Upper lobe of left lung (tissue), 4 donors: Measurements from ENCODE around the gene MRC2.

Source experiments
- POLR2A ChIP-seq, 4 donors: fragments of 450-650 bp; IDR thresholded peaks; one replicate each; pipeline ENCODE4 v1.5.1; 2016 to 2017; ENCODE audit warnings: antibody characterized with exemption in 4 of 4, mild to moderate bottlenecking in 2 of 4
- TF ChIP-seq, protein P1 (sequence below), 6 experiments: fragments of 450-650 bp in 4 of 6; fragments of 200-600 bp in 2 of 6; sonication (generic) in 2 of 6; IDR thresholded peaks; one replicate each; pipeline ENCODE4 v1.5.1; 2016 to 2019; ENCODE audit warnings: antibody characterized with exemption in 6 of 6

DNA sequence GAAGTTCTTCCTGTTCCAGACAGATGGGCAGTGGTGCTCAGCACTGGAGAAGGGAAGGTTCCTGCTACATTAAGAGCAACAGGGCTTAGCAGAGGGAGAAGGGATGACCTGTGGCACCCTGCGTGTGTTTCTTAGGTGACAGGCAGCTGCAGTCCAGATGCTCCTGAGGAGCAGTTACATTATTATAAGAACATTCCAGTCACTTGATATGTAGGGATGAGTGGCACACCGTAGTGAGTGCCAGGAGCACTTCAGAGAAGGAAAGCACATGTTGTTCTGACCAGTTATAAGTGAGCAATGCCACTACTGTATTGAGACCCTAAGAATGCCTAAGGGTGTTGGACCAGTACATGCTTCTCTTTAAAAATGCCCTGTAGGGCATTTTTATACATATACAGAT, 39.9 kb upstream of the MRC2 start:
- peak in 1 of 4 donors; percentile 13 for TF ChIP-seq POLR2A (IDR thresholded peaks at IDR 0.05)
- TF ChIP-seq, protein P1, sequence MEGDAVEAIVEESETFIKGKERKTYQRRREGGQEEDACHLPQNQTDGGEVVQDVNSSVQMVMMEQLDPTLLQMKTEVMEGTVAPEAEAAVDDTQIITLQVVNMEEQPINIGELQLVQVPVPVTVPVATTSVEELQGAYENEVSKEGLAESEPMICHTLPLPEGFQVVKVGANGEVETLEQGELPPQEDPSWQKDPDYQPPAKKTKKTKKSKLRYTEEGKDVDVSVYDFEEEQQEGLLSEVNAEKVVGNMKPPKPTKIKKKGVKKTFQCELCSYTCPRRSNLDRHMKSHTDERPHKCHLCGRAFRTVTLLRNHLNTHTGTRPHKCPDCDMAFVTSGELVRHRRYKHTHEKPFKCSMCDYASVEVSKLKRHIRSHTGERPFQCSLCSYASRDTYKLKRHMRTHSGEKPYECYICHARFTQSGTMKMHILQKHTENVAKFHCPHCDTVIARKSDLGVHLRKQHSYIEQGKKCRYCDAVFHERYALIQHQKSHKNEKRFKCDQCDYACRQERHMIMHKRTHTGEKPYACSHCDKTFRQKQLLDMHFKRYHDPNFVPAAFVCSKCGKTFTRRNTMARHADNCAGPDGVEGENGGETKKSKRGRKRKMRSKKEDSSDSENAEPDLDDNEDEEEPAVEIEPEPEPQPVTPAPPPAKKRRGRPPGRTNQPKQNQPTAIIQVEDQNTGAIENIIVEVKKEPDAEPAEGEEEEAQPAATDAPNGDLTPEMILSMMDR (IDR thresholded peaks at IDR 0.05), result no peak
